ENCODE results near the gene SMIM35.

Gene SMIM35

DNA sequence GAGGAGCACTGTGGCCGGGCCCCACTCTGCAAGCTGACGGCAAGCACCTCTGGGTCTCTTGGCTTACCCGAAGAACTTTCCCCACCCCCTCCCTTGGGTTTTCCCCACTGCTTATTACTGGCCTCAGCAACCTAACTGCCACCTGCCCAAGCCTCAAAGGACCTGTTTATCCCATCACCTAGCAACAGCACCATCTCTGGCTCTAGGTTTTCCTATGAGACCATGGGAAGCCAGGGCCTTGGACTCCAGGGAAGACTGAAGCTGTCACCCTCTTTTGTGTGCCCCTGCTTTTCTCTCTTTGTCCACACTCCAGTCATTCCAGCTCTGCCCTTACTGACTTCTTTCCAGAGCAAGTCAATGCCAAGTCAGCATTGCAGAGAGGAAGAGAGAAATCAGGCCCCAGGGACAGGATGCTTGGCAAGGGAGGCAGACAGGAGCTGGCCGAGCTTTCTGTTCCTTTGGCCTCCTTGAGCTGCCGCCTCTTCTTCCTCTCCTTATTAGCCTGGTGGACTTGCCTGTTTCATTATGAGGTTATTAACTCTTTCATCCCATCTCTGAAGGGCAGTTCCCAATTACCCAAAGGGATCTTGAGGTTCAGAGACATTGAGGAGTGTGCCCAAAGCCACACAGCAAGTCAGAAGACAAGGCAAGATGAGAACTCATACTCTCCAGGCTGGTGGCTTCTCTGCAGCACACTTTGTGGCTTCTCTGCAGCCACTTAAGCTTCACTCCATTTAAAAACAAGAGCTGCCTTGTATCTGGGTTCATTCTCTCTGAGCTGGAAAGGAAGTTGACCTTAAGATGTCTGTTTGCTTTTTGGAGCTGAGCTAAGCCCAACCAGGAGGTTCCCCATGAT, at the start of gene SMIM35:
SMIM35 (minus strand) TSS at position 51 of the 856 bp plus-strand sequence. CDS start 206 bp downstream, outside the sequence.
- DNase-seq, result no peak

DNA sequence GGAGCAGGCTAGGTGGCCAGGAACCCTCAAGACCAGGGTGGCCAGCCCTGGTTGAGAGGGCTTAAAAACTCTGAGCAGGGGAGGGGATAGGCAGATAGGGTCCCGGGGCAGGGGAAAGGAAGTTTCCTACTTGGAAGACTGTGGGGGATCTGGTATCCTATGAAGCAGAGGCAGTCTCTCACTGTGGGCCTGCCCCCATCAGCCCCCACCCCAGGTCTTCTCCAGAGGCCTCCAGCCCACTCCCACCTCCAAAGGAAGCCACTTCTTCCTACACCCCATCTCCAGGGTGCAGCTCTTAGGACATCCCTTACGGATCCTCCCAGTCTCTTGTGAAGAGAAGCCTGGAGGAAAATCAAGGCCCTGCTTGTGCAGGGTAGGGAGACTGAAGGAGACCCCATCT, 49.6 kb upstream of the SMIM35 start:
- DNase-seq, result no peak

DNA sequence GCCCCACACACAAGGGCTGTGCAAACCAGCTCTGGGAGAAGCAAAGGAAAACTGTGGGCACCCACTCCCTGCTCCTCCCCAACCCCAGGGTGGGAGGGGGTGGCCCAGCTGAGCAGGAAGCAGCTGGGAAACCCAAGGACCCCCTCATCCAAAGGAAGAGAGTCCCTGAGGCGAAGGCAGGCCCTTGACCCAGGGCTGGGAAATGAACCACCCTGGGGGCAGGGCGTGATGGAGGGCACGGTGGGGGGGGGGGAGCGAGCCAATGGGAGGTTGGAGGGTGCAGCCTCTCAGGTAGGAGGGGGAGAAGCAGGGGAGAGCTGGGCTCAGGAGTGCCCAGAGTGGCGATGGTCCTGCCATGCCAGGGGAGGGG, 49.0 kb upstream of the SMIM35 start:
- DNase-seq, result no peak

DNA sequence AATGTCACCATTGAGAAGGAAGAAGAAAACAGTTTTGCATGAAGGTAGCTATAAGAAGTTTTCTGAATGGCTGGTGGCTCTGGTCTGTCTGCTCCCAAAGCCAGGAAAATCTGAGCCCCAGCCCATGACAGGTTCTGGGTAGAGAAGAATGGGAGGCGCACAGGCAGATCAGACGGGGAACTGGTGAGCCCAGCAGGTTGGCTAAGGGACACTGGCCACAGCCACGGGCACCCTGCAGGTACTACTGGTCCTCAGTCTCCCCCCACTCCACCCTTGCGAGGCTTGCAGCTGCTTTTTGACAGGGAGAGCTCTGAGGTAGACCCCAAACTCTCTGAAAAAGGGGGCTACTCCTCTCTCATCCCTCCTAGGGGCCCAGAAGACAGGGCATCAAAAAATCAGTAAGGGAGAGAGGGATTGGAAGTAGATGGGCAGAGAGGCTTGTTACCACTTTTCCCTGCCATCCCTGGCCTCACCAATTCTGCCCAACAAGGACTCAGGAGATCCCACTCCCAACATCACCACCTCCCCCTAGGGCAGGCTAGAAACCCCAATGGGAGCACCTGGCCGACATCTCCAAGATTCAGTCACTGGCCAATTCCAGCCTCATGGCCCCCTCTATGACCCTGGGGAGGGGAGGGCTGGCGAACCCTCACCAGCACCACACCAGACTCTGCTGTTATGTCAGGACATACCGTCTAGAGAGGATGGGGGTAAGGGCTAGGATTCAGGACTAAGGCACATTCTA, 48.5 kb upstream of the SMIM35 start:
- no peak for DNase-seq

DNA sequence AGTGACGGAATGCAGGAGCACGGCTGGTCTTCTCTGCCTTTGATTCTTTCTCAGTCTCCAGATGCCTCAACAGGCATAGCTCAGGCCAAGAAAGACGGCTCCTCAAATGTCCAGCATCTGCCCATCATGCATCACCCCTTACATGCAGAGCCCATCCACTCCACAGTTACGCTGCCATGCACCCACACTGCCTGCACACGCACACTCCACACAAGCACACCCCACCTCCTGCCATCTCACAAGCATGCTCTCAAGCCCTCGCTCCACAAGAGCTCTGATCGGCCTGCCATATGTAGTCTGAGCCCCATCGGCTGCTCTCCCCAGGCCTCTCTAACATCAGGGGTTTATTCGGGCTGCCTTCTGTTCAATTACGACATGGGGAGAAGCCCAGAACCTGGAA, 47.1 kb upstream of the SMIM35 start:
- DNase-seq, result no peak

DNA sequence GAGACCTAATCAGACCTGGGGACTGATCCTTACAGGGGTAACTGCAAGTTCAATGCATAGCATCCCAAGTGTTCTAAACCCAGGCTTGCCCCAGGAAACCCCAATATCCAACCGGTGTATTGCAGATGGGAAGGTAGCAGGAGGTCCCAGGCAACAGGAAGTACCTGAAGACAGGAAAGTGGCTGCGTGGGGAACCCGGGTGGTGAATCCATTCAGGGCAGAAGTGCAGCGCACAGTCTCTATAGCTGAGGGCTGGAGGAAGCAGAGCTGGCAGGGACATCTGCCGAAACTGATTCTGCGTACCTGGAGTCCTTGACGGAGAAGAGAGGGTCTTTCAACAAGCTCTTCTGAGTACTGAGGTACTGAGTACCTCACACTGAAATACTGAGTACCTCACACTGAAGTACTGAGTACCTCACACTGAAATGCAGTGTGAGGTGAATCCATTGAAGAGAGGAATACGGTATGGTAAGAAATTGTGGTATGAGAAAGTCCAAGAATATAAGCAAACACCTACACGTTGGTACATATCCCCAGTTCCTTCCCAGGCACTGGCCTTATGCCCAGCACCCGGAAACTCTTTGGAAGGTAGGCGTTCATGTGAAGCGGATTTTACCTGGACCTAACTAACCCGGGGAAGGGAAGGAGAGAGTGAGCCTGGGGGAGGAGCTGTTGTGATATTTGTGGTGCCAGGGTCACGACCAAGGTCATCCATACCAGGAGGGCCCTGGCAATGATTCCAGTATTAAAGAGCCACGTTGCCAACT, 45.8 kb upstream of the SMIM35 start:
- DNase-seq, result no peak

DNA sequence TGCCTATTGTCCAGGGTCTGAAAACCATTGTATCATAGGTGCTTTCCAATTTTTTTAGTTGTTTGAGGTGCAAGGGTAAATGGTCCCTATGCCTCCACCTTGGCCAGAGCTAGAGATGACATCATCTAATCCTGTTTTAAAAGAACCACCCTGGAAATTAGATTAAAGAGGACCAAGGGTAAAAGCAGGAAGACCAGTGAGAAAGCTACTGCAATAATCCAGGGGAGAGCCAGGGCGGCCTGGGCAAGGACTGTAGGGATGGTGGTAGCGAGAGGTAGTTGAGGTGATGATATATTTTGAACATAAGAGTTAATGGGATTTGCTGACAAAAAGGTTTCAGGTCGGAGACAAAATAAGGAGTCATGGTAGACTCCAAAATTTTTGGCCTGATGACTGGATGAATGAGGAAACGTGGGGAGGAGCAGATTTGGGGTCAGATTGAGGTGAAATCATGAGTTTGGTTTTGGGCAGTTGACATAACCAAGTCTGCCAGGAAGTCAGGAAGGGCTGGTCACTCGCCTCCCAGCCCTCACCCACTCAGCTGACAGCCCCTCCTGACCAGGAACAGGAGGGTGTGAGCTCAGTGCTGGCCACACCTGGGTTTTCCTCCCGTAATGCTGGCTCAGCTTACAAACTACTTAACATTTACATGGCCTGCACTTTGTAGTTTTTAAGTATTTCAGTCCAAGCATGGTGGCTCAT, 42.9 kb upstream of the SMIM35 start:
- DNase-seq, result no peak

DNA sequence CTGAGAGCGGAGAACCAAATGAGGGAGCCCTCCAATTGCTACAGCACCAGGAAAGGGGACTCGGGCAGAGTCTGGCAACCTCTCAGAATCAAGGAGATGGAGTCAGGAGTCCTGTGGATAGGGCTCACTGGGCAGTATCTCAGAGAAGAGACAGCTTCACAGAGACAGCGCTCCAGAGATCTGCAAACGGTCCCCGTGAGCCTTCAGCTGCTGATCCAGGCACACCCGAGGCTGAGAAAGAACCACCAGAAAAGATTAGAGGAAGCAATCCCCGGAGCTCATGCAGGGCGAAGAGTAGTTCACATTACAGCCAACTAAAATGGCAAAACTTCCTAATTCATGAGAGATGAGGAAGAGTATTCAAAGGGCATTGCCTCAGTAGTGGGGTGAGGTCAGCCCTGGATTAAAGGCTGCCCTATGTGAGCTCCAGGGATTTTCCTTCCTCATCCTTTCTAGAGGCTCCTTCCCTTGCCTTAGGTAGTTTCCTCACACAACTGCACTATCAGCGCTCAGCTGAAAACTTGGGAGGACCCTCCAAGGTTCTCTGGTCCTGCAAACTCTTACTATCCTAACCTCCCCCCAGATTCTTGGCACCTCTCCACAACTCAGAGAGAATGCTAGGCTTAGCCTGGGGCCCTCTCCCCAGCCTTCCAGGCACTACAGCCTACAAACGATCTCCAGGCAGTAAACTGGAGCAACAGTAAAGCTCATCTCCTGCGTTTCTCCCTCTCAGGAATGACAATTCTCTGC, 42.1 kb upstream of the SMIM35 start:
- no peak for DNase-seq

DNA sequence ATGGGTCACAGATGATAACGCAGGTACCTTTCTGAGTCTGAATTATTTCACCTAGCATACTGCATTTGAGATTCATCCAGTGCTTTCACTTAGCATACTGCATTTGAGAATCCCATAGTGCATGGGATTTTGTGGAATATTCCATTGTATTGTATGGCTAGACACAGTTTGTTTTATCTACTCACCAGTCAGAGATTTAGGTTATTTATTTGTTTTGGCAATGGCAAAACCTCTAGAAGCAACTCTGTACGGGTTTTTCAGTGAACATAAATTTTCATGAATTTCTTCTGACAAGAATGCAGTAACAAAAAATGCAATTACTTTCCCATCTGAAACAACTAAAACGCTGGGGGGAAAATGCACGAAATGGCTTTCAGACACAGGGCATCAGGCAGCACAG, 41.5 kb upstream of the SMIM35 start:
- DNase-seq, result no peak

DNA sequence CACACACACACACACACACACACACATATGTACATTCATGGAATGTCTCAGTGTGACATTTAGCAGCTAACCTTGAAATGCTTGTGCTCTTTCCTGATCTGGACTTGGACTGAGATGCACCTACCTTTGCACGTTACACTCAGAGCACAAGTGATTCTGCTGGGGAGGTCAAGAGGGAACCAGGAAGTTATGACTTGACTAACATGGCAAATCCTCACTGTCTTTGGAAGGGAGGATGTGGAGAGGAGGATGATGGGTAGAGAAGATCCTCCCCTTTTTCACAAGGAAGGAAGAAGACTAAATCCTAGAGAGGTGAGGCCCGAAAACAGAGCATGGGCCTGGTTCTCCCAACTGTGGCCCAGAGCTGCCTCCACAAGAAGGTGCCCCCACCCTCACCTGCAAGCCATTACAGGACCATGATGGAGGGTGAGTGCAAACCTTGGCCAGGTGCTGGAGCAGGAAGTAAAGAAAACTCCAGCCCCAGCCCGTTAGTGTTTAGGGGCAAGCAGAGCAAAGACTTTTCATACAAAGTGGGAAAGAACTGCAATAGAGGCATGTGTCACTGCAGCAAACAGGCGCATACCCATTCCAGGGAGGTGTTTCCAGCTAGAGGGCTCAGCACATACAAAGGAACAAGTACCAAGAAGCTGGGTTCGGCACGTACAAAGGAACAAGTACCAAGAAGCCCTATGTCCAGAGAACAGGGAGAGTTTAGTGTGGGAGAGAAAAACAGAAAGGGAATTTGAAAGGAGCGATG, 39.5 kb upstream of the SMIM35 start:
- no peak for DNase-seq

DNA sequence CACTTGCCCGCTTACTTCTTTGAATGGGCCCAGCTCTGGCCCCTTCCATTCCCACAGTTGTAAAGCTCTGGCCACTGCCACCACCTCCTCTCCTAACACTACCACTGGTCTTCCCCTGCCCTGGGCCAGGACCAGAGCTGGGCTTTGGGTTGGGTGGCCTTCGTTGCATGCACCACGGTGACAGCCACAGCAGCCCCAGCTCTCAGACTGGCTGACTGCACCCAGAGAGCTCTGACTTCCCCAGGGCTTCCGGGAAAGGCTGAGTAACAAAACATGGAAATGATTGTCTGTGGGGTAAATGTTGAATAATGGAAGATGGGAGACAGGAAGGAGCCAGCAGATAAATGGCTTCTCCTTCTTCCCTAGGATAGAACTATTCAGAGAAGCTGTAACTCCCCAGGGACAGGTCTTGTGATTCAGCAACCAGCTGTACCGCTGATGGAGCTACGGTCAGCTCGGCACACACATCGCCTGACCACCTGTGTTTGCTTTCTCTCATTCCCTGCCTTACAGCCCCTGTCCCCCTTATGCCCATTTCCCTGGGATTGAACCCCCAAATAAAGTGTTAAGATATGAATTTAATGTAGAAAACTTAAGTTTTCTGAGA, 38.3 kb upstream of the SMIM35 start:
- DNase-seq, result no peak

DNA sequence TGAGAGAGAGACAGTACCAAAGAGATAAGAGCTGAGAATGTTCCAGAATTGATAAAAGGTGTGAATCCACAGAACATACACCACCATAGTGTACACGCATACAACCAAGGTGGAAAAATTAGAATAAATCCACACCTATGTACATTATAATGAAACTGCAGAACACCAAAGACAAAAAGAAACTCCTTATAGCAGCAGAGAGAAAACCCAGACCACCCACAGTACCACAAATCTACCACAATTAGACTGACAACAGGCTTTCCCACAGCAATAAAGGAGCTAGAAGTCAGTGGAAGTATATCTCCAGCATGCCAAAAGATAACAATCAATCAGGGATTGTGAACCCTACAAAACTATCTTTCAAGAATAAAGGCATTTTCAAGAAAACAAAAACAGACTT, 34.0 kb upstream of the SMIM35 start:
- no peak for DNase-seq

DNA sequence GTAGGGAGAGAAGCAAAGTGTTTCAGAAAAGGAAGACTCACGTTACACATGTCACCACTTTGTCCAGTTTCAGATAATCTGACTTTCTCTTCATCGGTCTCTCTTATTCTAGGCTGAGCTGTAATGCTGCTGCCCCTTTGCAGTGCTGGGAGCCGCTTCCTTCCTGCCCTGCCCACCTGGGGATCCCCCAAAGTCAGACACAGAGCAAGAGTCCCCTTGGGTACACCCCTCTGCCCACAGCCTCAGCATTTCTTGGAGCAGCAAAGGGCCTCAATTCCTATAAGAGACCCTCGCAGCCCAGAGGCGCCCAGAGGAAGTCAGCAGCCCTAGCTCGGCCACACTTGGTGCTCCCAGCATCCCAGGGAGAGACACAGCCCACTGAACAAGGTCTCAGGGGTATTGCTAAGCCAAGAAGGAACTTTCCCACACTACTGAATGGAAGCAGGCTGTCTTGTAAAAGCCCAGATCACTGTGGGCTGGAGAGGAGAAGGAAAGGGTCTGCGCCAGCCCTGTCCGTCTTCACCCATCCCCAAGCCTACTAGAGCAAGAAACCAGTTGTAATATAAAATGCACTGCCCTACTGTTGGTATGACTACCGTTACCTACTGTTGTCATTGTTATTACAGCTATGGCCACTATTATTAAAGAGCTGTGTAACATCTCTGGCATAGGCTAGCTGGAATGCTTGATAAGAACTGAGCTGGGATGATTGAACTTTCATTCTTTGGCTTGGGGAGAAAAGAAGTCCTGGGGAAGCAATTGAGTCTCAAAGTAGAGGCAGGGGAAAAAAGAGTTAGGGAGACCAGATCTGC, 31.2 kb upstream of the SMIM35 start:
- DNase-seq, result no peak

DNA sequence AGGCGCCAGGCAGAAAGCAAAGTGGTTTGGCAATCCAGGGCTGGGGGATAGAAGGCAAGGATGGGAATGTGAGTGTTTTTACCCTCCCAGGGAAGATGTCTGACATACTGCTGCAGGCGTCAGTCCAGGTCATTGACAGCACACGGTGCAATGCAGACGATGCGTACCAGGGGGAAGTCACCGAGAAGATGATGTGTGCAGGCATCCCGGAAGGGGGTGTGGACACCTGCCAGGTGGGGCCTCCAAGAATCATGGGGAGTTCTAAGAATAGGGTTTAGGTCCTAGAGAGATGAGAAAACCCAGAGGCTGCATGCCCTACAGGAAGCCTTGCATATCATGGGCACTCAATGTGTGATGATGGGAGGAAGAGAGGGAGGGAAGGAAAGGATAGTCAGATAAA, 28.3 kb upstream of the SMIM35 start:
- DNase-seq, result no peak

DNA sequence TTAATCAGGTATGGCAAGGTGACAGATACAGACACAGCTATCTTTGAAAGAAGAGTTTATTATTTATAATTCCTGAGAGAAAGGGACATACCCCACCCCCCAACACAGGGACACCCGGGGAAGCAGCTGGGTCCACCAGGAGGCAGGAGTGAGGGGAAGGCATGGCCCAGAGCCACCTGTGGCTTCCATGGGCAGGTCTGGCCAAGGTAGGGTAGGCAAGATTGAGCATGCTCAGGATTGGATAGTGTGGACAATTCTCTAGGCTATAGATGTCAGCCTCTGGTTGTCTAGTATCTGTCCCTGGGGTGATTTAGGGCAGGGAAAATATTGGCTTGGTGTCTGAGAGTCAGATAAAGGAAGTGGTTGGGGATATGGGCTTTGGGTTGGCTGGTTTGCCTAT, 27.5 kb upstream of the SMIM35 start:
- DNase-seq, result no peak

DNA sequence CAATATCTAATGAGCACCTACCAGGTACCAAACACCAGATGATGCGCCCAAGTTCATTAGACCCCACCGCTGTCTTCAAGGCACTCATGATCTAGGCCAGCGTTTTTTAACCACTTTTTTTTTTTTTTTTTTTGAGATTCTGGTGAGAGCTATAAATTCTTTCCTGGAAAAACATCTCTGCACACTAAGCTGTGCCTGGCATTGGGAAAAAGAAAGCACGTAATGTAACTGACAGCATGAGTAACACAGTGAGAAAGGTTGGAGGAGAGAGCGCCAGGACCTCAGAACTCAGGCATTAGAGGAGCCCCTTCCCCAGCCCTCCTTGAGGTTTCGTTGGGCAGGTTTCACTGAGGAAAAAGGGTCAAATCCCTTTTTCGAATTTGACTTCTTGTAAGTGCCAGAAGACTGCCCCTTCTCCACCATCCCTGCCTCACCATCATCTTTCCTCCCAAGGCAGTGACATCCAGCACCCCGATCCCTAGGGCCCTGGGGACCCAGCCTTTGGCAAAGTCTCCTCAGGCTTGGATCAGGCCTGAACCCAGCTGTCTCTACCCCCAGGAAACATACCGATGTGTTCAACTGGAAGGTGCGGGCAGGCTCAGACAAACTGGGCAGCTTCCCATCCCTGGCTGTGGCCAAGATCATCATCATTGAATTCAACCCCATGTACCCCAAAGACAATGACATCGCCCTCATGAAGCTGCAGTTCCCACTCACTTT, 26.1 kb upstream of the SMIM35 start:
- no peak for DNase-seq

DNA sequence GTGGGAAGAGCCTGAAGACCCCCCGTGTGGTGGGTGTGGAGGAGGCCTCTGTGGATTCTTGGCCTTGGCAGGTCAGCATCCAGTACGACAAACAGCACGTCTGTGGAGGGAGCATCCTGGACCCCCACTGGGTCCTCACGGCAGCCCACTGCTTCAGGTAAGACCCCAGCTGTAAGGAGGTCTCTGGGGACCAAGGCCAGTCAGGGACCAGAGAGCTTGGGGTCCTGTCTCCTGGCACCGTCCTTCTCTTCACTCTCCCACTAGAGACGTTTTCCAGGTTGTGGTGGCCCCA, 24.9 kb upstream of the SMIM35 start:
- no peak for DNase-seq

DNA sequence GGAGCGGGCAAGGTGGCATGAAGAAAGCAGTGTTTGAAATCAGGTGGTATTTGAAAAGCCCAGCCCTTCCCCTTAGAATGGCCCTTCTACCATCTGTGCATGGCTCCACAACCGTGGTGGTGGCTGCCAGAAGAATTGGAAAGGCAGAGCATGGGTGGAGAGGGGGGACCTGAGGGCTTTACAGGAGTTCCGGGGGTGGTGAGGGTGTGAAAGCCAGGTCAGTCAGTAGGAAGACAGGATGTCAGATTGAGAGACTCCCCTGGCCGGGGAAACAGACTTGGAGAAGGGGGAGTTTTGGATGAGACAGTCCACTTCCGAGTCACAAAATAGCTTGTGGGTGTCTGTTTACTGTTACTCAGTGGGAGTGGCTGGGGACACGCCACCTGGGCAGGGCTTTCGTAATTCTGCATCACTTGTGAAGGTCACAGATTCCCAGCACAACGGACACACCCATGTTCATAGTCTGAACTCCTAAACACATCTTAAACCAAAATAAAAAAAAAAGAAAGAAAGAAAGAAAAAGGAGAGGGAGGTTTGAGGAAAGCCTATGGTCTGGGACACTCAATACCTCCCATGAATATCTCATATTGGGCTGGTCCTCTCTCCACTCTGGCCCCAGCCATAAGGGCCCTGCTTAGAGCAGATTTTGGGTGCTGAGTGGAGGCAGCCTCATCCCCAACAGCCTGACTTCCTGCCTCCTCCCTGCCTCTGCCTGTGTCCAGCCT, 24.4 kb upstream of the SMIM35 start:
- no peak for DNase-seq

DNA sequence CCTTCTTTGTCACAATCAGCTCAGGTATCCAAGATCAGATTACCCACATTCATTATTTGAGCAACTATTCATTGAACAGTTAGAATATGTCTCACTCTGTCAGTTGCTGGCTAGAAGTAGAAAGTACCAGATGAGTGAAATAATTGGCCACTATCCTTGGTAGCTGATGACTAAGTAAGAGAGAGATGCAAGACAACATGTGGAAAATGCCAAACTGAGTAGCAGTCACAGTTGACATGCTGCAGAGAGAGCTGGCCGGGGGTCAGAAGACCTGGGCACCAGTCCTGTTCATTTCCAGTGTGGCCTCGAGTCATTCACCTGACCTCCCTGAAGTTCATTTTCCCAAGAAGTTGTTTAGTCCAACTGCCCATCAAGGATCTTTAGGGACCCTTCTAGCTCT, 22.5 kb upstream of the SMIM35 start:
- no peak for DNase-seq
